PC-3 (cell line): ENCODE measurements around the gene BCLAF1. TPM values are rescaled to one million over a fixed set of nuclear protein-coding genes. Genes with fewer than 3 reads are reported as not detected.

ENCODE experiments used
- ATAC-seq: fragments of 200-7000 bp; cut with Tn5 transposase; 2 replicates; pipeline ENCODE4 v1.9.1; 2020; ENCODE audit warnings: mild to moderate bottlenecking, moderate library complexity
- BruUV-seq: library from RNA; stranded (reverse); fragments of 400-500 nt; replicated peaks from 2 replicates; lab custom pipeline; 2021; lab: Mats Ljungman, UMichigan
- CTCF ChIA-PET: fragments of 300-600 bp; sonication (Branson Sonifier 250); formaldehyde crosslinking; loops from one replicate; lab custom pipeline; 2022; ENCODE audit warnings: antibody characterized with exemption; lab: Charles Lee
- POLR2A ChIA-PET: fragments of 300-600 bp; sonication (Branson Sonifier 250); formaldehyde crosslinking; loops from one replicate; lab custom pipeline; 2022; ENCODE audit warnings: antibody characterized with exemption; ENCODE audit not compliant: unreplicated experiment; lab: Charles Lee
- DNase-seq: peaks from one replicate; pipeline ENCODE4 v3.0.0-alpha.2; 2015
- H2AFZ ChIP-seq: fragments of 300-600 bp; sonication (generic); 2 replicates; pipeline ENCODE4 v1.6.0; 2016; ENCODE audit warnings: antibody characterized with exemption, low read length
- H3F3A ChIP-seq: fragments of 300-600 bp; sonication (generic); one replicate; pipeline ENCODE4 v1.6.0; 2017; ENCODE audit warnings: antibody characterized with exemption, low read length, control low read depth, mild to moderate bottlenecking; ENCODE audit not compliant: unreplicated experiment
- H3K27ac ChIP-seq: fragments of 300-600 bp; sonication (generic); 2 replicates; pipeline ENCODE4 v1.5.1; 2016; ENCODE audit warnings: mild to moderate bottlenecking, low read length
- H3K27me3 ChIP-seq: fragments of 300-600 bp; sonication (generic); 2 replicates; pipeline ENCODE4 v1.6.1; 2016; ENCODE audit warnings: low read length, mixed read lengths
- H3K36me3 ChIP-seq: fragments of 300-600 bp; sonication (generic); 2 replicates; pipeline ENCODE4 v1.6.1; 2016; ENCODE audit warnings: low read depth, mixed run types, low read length, mixed read lengths
- H3K4me1 ChIP-seq: fragments of 300-600 bp; sonication (generic); 2 replicates; pipeline ENCODE4 v1.5.1; 2016; ENCODE audit warnings: low read length; ENCODE audit not compliant: insufficient read depth
- H3K4me2 ChIP-seq: fragments of 300-600 bp; sonication (generic); 2 replicates; pipeline ENCODE4 v1.6.0; 2016; ENCODE audit warnings: low read length
- H3K4me3 ChIP-seq: fragments of 300-600 bp; sonication (generic); 2 replicates; pipeline ENCODE4 v1.5.1; 2016; ENCODE audit warnings: mild to moderate bottlenecking, low read length, mixed read lengths
- H3K79me2 ChIP-seq: fragments of 300-600 bp; sonication (generic); 2 replicates; pipeline ENCODE4 v1.6.1; 2017; ENCODE audit warnings: low read length, mixed read lengths
- H3K9ac ChIP-seq: fragments of 300-600 bp; sonication (generic); 2 replicates; pipeline ENCODE4 v1.6.0; 2016; ENCODE audit warnings: mild to moderate bottlenecking, low read length
- H3K9me2 ChIP-seq: fragments of 300-600 bp; sonication (generic); replicated peaks from 2 replicates; pipeline ENCODE4 v1.6.1; 2016; ENCODE audit warnings: mixed run types, low read length, mixed read lengths
- H3K9me3 ChIP-seq: fragments of 300-600 bp; sonication (generic); 2 replicates; pipeline ENCODE4 v1.6.1; 2016; ENCODE audit warnings: low read length, mixed read lengths
- H4K20me1 ChIP-seq: fragments of 300-600 bp; sonication (generic); 2 replicates; pipeline ENCODE4 v1.6.1; 2016; ENCODE audit warnings: low read length, mixed read lengths
- EZH2 ChIP-seq: fragments of 300-600 bp; sonication (generic); IDR thresholded peaks from one replicate; pipeline ENCODE4 v1.6.1; 2017; ENCODE audit warnings: antibody characterized with exemption, mild to moderate bottlenecking, low read length; ENCODE audit not compliant: unreplicated experiment
- EZH2phosphoT487 ChIP-seq: fragments of 300-600 bp; sonication (generic); IDR thresholded peaks from 2 replicates; pipeline ENCODE4 v1.6.1; 2018; ENCODE audit warnings: mild to moderate bottlenecking, antibody characterized with exemption, low read length, borderline replicate concordance
- intact Hi-C: fragments of 100-400 bp; cut with micrococcal nuclease; formaldehyde crosslinking; loops from 2 replicates; pipeline ENCODE4 v1.9.0; 2023
- total RNA-seq: library from RNA; depleted of rRNA; stranded (reverse); fragments of >200 nt; gene quantifications from 2 replicates; pipeline ENCODE4 v1.2.3, GENCODE V29; 2014
- TF ChIP-seq, protein P1 (sequence below): fragments of 300-600 bp; sonication (generic); conservative IDR thresholded peaks from 2 replicates; pipeline ENCODE4 v1.5.1; 2017; ENCODE audit warnings: antibody characterized with exemption, low read depth, mild to moderate bottlenecking, low read length

Gene BCLAF1
- total RNA-seq, 1 experiment from 2014 or later: 119 TPM

GRCh38 chr6:136334853-136335252 lies 45.2 kb upstream of the BCLAF1 start:
- peaks cover 4% of the 10 kb centered on the region; the same call in 1 of the 2 replicates for H3K4me1 ChIP-seq
- intact Hi-C loops: no loop called here
- no peaks in the 10 kb centered on the region for H3K9me3 ChIP-seq
- BruUV-seq: no TSS peak
- no peaks in the 10 kb centered on the region for H4K20me1 ChIP-seq
- CTCF ChIA-PET: no interaction called here
- TF ChIP-seq EZH2 (no peak), EZH2phosphoT487 (no peak)
- TF ChIP-seq, protein P1, sequence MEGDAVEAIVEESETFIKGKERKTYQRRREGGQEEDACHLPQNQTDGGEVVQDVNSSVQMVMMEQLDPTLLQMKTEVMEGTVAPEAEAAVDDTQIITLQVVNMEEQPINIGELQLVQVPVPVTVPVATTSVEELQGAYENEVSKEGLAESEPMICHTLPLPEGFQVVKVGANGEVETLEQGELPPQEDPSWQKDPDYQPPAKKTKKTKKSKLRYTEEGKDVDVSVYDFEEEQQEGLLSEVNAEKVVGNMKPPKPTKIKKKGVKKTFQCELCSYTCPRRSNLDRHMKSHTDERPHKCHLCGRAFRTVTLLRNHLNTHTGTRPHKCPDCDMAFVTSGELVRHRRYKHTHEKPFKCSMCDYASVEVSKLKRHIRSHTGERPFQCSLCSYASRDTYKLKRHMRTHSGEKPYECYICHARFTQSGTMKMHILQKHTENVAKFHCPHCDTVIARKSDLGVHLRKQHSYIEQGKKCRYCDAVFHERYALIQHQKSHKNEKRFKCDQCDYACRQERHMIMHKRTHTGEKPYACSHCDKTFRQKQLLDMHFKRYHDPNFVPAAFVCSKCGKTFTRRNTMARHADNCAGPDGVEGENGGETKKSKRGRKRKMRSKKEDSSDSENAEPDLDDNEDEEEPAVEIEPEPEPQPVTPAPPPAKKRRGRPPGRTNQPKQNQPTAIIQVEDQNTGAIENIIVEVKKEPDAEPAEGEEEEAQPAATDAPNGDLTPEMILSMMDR: 0 out of 2 replicates have a peak, but pooled peaks have one; percentile 25
- H3K36me3 ChIP-seq: no peaks in the 10 kb centered on the region
- POLR2A ChIA-PET: no interaction called here
- H3K4me2 ChIP-seq: no peak overlapping the region
- H3K9me2 ChIP-seq: no peaks in the 10 kb centered on the region
- no peaks in the 10 kb centered on the region for H3K27me3 ChIP-seq
- no peak overlapping the region for H3K27ac ChIP-seq
- no peak overlapping the region for H2AFZ ChIP-seq
- H3K79me2 ChIP-seq: no peaks in the 10 kb centered on the region
- no peak overlapping the region for H3K4me3 ChIP-seq
- DNase-seq (no peak), ATAC-seq (no peak)
- H3F3A ChIP-seq: no peaks in the 10 kb centered on the region
- H3K9ac ChIP-seq: no peak overlapping the region

- Histone ChIP-seq H3K4me2 (no peak overlapping the region), H3K9me3 (no peaks in the 10 kb centered on the region), H3K9ac (no peak overlapping the region), H3K4me1 (peaks cover 4% of the 10 kb centered on the region; the same call in 1 of the 2 replicates), H2AFZ (no peak overlapping the region), H4K20me1 (no peaks in the 10 kb centered on the region), H3K27ac (no peak overlapping the region), H3K4me3 (no peak overlapping the region), H3K27me3 (no peaks in the 10 kb centered on the region), H3K79me2 (no peaks in the 10 kb centered on the region), H3K9me2 (no peaks in the 10 kb centered on the region), H3F3A (no peaks in the 10 kb centered on the region), H3K36me3 (no peaks in the 10 kb centered on the region)
- intact Hi-C loops: no loop called here
- no TSS peak for BruUV-seq
- no peak for DNase-seq
- TF ChIP-seq EZH2 (no peak), EZH2phosphoT487 (no peak)
- TF ChIP-seq, protein P1: no peak
- CTCF ChIA-PET: no interaction called here
- POLR2A ChIA-PET: no interaction called here
- ATAC-seq: no peak
These were observed 44.8 kb upstream of the BCLAF1 start for GRCh38 chr6:136334465-136334846.

- intact Hi-C loops: no loop called here
- Histone ChIP-seq H3K4me1 (peaks cover 4% of the 10 kb centered on the region; the same call in 1 of the 2 replicates), H2AFZ (no peak overlapping the region), H3K79me2 (no peaks in the 10 kb centered on the region), H3K9me3 (no peaks in the 10 kb centered on the region), H4K20me1 (no peaks in the 10 kb centered on the region), H3K36me3 (no peaks in the 10 kb centered on the region), H3K27me3 (no peaks in the 10 kb centered on the region), H3K9ac (no peak overlapping the region), H3K4me3 (no peak overlapping the region), H3K4me2 (no peak overlapping the region), H3K9me2 (no peaks in the 10 kb centered on the region), H3F3A (no peaks in the 10 kb centered on the region), H3K27ac (no peak overlapping the region)
- DNase-seq: no peak
- TF ChIP-seq EZH2 (no peak), EZH2phosphoT487 (no peak)
- TF ChIP-seq, protein P1: no peak
- BruUV-seq: no TSS peak
- ATAC-seq: no peak
- ChIA-PET CTCF (no interaction called here), POLR2A (no interaction called here)
These were observed 44.3 kb upstream of the BCLAF1 start for GRCh38 chr6:136333824-136334464.
